Ovary (tissue), 3 donors: ENCODE data around the gene RAB27B.

Experiments used
- EP300 ChIP-seq: sonication (generic); formaldehyde crosslinking; IDR thresholded peaks from one replicate; pipeline ENCODE4 v1.6.1; 2017; ENCODE audit warnings: antibody characterized with exemption
- POLR2A ChIP-seq: fragments of 450-650 bp; IDR thresholded peaks from one replicate; pipeline ENCODE4 v1.6.1; 2017; ENCODE audit warnings: antibody characterized with exemption, mild to moderate bottlenecking, moderate library complexity
- TF ChIP-seq, protein P1 (sequence below), 3 donors: fragments of 450-650 bp in 2 of 3; fragments of 200-600 bp in 1 of 3; IDR thresholded peaks; one replicate each; pipeline versions ENCODE4 v1.5.1 to v1.8.0; 2016 to 2022; ENCODE audit warnings: antibody characterized with exemption in 3 of 3, mild to moderate bottlenecking in 1 of 3
- donor health status: DM: no; HTN: no; CAD: no.

DNA sequence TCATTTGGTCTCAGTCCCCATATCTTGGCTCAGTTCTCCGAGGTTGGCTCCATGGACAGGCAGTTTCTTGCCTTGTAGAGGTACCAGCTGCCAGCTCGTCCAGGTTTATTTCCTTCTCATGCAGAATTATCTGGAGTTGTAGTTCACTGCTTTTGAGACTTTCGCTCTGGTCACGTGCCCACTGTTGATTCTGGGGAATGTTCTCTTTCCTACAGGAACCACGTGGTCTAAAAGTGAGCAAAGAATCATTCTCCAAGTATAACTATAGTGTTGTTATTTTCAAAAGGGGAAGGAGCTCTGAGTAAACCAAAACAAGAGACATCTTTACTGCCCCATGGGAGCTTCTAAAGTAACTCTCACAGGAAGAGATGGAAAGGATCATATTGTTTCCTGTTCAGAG, 41.2 kb upstream of the RAB27B start:
- no peak for TF ChIP-seq POLR2A
- TF ChIP-seq, protein P1, sequence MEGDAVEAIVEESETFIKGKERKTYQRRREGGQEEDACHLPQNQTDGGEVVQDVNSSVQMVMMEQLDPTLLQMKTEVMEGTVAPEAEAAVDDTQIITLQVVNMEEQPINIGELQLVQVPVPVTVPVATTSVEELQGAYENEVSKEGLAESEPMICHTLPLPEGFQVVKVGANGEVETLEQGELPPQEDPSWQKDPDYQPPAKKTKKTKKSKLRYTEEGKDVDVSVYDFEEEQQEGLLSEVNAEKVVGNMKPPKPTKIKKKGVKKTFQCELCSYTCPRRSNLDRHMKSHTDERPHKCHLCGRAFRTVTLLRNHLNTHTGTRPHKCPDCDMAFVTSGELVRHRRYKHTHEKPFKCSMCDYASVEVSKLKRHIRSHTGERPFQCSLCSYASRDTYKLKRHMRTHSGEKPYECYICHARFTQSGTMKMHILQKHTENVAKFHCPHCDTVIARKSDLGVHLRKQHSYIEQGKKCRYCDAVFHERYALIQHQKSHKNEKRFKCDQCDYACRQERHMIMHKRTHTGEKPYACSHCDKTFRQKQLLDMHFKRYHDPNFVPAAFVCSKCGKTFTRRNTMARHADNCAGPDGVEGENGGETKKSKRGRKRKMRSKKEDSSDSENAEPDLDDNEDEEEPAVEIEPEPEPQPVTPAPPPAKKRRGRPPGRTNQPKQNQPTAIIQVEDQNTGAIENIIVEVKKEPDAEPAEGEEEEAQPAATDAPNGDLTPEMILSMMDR (IDR thresholded peaks at IDR 0.05), result no peak
- TF ChIP-seq EP300, result no peak
